22Rv1 (cell line): ENCODE measurements around the gene SLAMF1.

Source experiments
- CTCF ChIP-seq: fragments of 450-650 bp; IDR thresholded peaks from 2 replicates; pipeline ENCODE4 v1.5.1; 2017; ENCODE audit warnings: mild to moderate bottlenecking
- ZFX ChIP-seq: fragments of 450-650 bp; IDR thresholded peaks from 2 replicates; pipeline ENCODE4 v1.6.1; 2017; ENCODE audit warnings: antibody characterized with exemption, borderline replicate concordance

GRCh38 chr1:160657250-160657781 lies 10.5 kb upstream of the SLAMF1 start:
- TF ChIP-seq CTCF (no peak), ZFX (no peak)
